HK-2 (cell line): Measurements from ENCODE around the gene MMEL1.
"Not testable (repeated sequence)": the region's sequence is repeated elsewhere in the genome, so short reads cannot be mapped to it uniquely, and the experiment has no call there.

Experiments
- DNase-seq: peaks from one replicate; pipeline ENCODE4 v3.0.0-alpha.2; 2018; ENCODE audit not compliant: unreplicated experiment

The MMEL1 gene

GRCh38 chr1:2632561-2633361, at the start of gene MMEL1:
TSS of gene MMEL1 (minus strand) at chr1:2633016. CDS start at chr1:2629484, 3,532 bp downstream.
- DNase-seq: no peak

- DNase-seq: not testable (repeated sequence)
These were observed 43.9 kb upstream of the MMEL1 start for GRCh38 chr1:2676726-2677125.

GRCh38 chr1:2671656-2672055, 38.8 kb upstream of the MMEL1 start:
- DNase-seq: not testable (repeated sequence)

GRCh38 chr1:2659806-2660205, 27.0 kb upstream of the MMEL1 start:
- not testable (repeated sequence) for DNase-seq

GRCh38 chr1:2657909-2658308, 25.1 kb upstream of the MMEL1 start:
- DNase-seq: not testable (repeated sequence)

- DNase-seq: not testable (repeated sequence)
These were observed 24.3 kb upstream of the MMEL1 start for GRCh38 chr1:2657124-2657523.

GRCh38 chr1:2655598-2656434, 23.0 kb upstream of the MMEL1 start:
- not testable (repeated sequence) for DNase-seq

- DNase-seq: not testable (repeated sequence)
These were observed 21.7 kb upstream of the MMEL1 start for GRCh38 chr1:2654443-2654948.

GRCh38 chr1:2653741-2654442, 21.1 kb upstream of the MMEL1 start:
- DNase-seq: not testable (repeated sequence)

GRCh38 chr1:2652926-2653571, 20.2 kb upstream of the MMEL1 start:
- DNase-seq: not testable (repeated sequence)

- not testable (repeated sequence) for DNase-seq
These were observed 19.5 kb upstream of the MMEL1 start for GRCh38 chr1:2652152-2652925.

GRCh38 chr1:2650967-2651645, 18.3 kb upstream of the MMEL1 start:
- DNase-seq: no peak

- no peak for DNase-seq
These were observed 14.0 kb upstream of the MMEL1 start for GRCh38 chr1:2646837-2647236.

- DNase-seq: no peak
These were observed 13.0 kb upstream of the MMEL1 start for GRCh38 chr1:2645776-2646175.

- DNase-seq: no peak
These were observed 12.3 kb upstream of the MMEL1 start for GRCh38 chr1:2645143-2645542.

- DNase-seq: no peak
These were observed 11.8 kb upstream of the MMEL1 start for GRCh38 chr1:2644591-2645101.

GRCh38 chr1:2644171-2644570, 11.4 kb upstream of the MMEL1 start:
- DNase-seq: no peak

GRCh38 chr1:2643414-2644077, 10.7 kb upstream of the MMEL1 start:
- DNase-seq: no peak
